Measurements from ENCODE around the gene MXRA7. TPM values are rescaled to one million over a fixed set of nuclear protein-coding genes. Genes with fewer than 3 reads are reported as not detected.
A peak's percentile ranks its signal among the peaks of the same experiment; 100 is the strongest.

The MXRA7 gene
- total RNA-seq, 1 donor from 2014 or later, result 80.6 TPM

GRCh38 chr17:76720211-76720610, 9.4 kb upstream of the MXRA7 start:
- H3K4me3 ChIP-seq (ENCODE audit: low read depth, low read length), result no peak overlapping the region
- H3K27me3 ChIP-seq (ENCODE audit: control insufficient read depth, insufficient read depth, low read length), result no peaks in the 10 kb centered on the region
- DNase-seq (ENCODE audit: low read depth) (no peak), FAIRE-seq (no peak)
- TF ChIP-seq CTCF (IDR thresholded peaks at IDR 0.05; ENCODE audit: insufficient read depth, low read length, severe bottlenecking), result no peak
- peaks cover 29% of the 10 kb centered on the region for H3K36me3 ChIP-seq (ENCODE audit: control insufficient read depth, insufficient read depth, low read length)

- TF ChIP-seq CTCF (IDR thresholded peaks at IDR 0.05; ENCODE audit: insufficient read depth, low read length, severe bottlenecking), result no peak
- DNase-seq (ENCODE audit: low read depth), result no peak
- Histone ChIP-seq H3K4me3 (ENCODE audit: low read depth, low read length) (no peak overlapping the region), H3K27me3 (ENCODE audit: control insufficient read depth, insufficient read depth, low read length) (no peaks in the 10 kb centered on the region), H3K36me3 (ENCODE audit: control insufficient read depth, insufficient read depth, low read length) (peaks cover 25% of the 10 kb centered on the region)
- FAIRE-seq, result no peak
Measured at GRCh38 chr17:76718516-76718915, 7.8 kb upstream of the MXRA7 start.

- no peak for TF ChIP-seq CTCF (IDR thresholded peaks at IDR 0.05; ENCODE audit: insufficient read depth, low read length, severe bottlenecking)
Measured at GRCh38 chr17:76716839-76717215, 6.1 kb upstream of the MXRA7 start.

GRCh38 chr17:76716146-76716838, 5.5 kb upstream of the MXRA7 start:
- no peaks in the 10 kb centered on the region for H3K27me3 ChIP-seq (ENCODE audit: control insufficient read depth, insufficient read depth, low read length)
- TF ChIP-seq CTCF (IDR thresholded peaks at IDR 0.05; ENCODE audit: insufficient read depth, low read length, severe bottlenecking), result no peak
- peak; percentile 68 for DNase-seq (ENCODE audit: low read depth)
- no peak overlapping the region for H3K4me3 ChIP-seq (ENCODE audit: low read depth, low read length)
- peak; percentile 66 for FAIRE-seq
- peaks cover 16% of the 10 kb centered on the region for H3K36me3 ChIP-seq (ENCODE audit: control insufficient read depth, insufficient read depth, low read length)

More at GRCh38 chr17:76716839-76717215, 6.1 kb upstream of the MXRA7 start:
- Histone ChIP-seq H3K4me3 (ENCODE audit: low read depth, low read length) (no peak overlapping the region), H3K27me3 (ENCODE audit: control insufficient read depth, insufficient read depth, low read length) (no peaks in the 10 kb centered on the region), H3K36me3 (ENCODE audit: control insufficient read depth, insufficient read depth, low read length) (peaks cover 18% of the 10 kb centered on the region)
- FAIRE-seq (no peak), DNase-seq (ENCODE audit: low read depth) (no peak)

GRCh38 chr17:76715496-76715830, 4.7 kb upstream of the MXRA7 start:
- FAIRE-seq, result no peak
- Histone ChIP-seq H3K36me3 (ENCODE audit: control insufficient read depth, insufficient read depth, low read length) (peaks cover 15% of the 10 kb centered on the region), H3K4me3 (ENCODE audit: low read depth, low read length) (no peak overlapping the region), H3K27me3 (ENCODE audit: control insufficient read depth, insufficient read depth, low read length) (no peaks in the 10 kb centered on the region)
- DNase-seq (ENCODE audit: low read depth), result no peak
- TF ChIP-seq CTCF (IDR thresholded peaks at IDR 0.05; ENCODE audit: insufficient read depth, low read length, severe bottlenecking), result no peak

Data from bronchial epithelial cell (primary cell).